H1 (cell line): Measurements from ENCODE around the gene AHSG. TPM values are rescaled to one million over a fixed set of nuclear protein-coding genes. Genes with fewer than 3 reads are reported as not detected.

Source experiments
- CTCF ChIA-PET: fragments of 300-600 bp; sonication (Branson Sonifier 250); formaldehyde crosslinking; loops from one replicate; lab custom pipeline; 2021; ENCODE audit not compliant: partially characterized antibody; lab: Charles Lee
- POLR2A ChIA-PET: fragments of 300-600 bp; sonication (Branson Sonifier 250); formaldehyde crosslinking; loops from one replicate; lab custom pipeline; 2021; ENCODE audit warnings: inconsistent platforms; ENCODE audit not compliant: partially characterized antibody; lab: Charles Lee
- DNase-seq, 2 experiments: peaks; one replicate each; pipeline versions ENCODE4 v3.0.0 to v3.0.0-alpha.2; 2010 to 2022; ENCODE audit warnings: low spot score in 2 of 2, low read depth in 1 of 2, mixed read lengths in 1 of 2
- FAIRE-seq: peaks from 2 replicates; lab custom pipeline; 2011; peaks lifted over from hg19 to GRCh38; lab: Jason Lieb, UNC
- H2AFZ ChIP-seq: 2 replicates; pipeline ENCODE4 v1.8.1; 2012; ENCODE audit warnings: low read length, inconsistent platforms
- H2AK5ac ChIP-seq: 2 replicates; pipeline ENCODE4 v1.6.1; 2013; ENCODE audit warnings: low read depth, low read length
- H2BK120ac ChIP-seq: replicated peaks from 2 replicates; pipeline ENCODE3; 2013; ENCODE audit warnings: low read depth, low read length, inconsistent platforms
- H2BK12ac ChIP-seq: 2 replicates; pipeline ENCODE4 v1.6.1; 2013; ENCODE audit warnings: low read depth, low read length
- H2BK15ac ChIP-seq: 2 replicates; pipeline ENCODE4 v1.6.1; 2013; ENCODE audit warnings: low read length
- H2BK20ac ChIP-seq: 2 replicates; pipeline ENCODE4 v1.6.1; 2013; ENCODE audit warnings: low read length
- H2BK5ac ChIP-seq: 2 replicates; pipeline ENCODE4 v1.6.1; 2013; ENCODE audit warnings: low read depth, low read length
- H3K14ac ChIP-seq: 2 replicates; pipeline ENCODE4 v1.6.1; 2013; ENCODE audit warnings: inconsistent platforms; ENCODE audit not compliant: insufficient read length
- H3K18ac ChIP-seq: 2 replicates; pipeline ENCODE4 v1.6.1; 2013; ENCODE audit warnings: low read length; ENCODE audit errors: extremely low read depth
- H3K23ac ChIP-seq: 2 replicates; pipeline ENCODE4 v1.6.1; 2013; ENCODE audit warnings: inconsistent platforms; ENCODE audit not compliant: insufficient read length
- H3K23me2 ChIP-seq: 2 replicates; pipeline ENCODE4 v1.6.1; 2013; ENCODE audit warnings: low read depth, low read length
- H3K27ac ChIP-seq: 2 replicates; pipeline ENCODE4 v1.6.1; 2011; ENCODE audit warnings: low read depth, low read length, inconsistent platforms
- H3K27me3 ChIP-seq, 4 experiments: replicated peaks in 1 of 4; 1 replicate in 1 of 4; 2 replicates in 3 of 4; pipeline versions ENCODE4 v1.6.1 to v1.8.1; 2011 to 2013; ENCODE audit warnings: low read length in 3 of 4, mild to moderate bottlenecking in 3 of 4, inconsistent platforms in 2 of 4, mixed read lengths in 2 of 4, moderate library complexity in 1 of 4; ENCODE audit not compliant: control insufficient read depth in 3 of 4, insufficient read depth in 3 of 4; ENCODE audit errors: extremely low read depth in 1 of 4
- H3K36me3 ChIP-seq, 4 experiments: 2 replicates each; pipeline versions ENCODE4 v1.6.1 to v1.8.1; 2011 to 2013; ENCODE audit warnings: mild to moderate bottlenecking in 4 of 4, low read length in 3 of 4, moderate library complexity in 2 of 4, control low read depth in 1 of 4, inconsistent platforms in 1 of 4; ENCODE audit not compliant: insufficient read depth in 4 of 4, control insufficient read depth in 2 of 4
- H3K4ac ChIP-seq: replicated peaks from 2 replicates; pipeline ENCODE3; 2013; ENCODE audit warnings: low read length, low read depth, mixed read lengths, inconsistent platforms; ENCODE audit not compliant: insufficient read length
- H3K4me1 ChIP-seq, 4 experiments: replicated peaks in 1 of 4; 1 replicate in 1 of 4; 2 replicates in 3 of 4; pipeline versions ENCODE4 v1.6.1 to v1.8.1; 2011 to 2013; ENCODE audit warnings: low read length in 3 of 4, inconsistent platforms in 2 of 4, mixed read lengths in 1 of 4; ENCODE audit not compliant: insufficient read depth in 4 of 4, control insufficient read depth in 3 of 4
- H3K4me2 ChIP-seq, 2 experiments: 2 replicates each; pipeline versions ENCODE4 v1.6.1 to v1.8.1; 2011 to 2013; ENCODE audit warnings: low read depth in 2 of 2, low read length in 2 of 2, control low read depth in 1 of 2, inconsistent platforms in 1 of 2, mild to moderate bottlenecking in 1 of 2; ENCODE audit not compliant: insufficient read depth in 1 of 2
- H3K4me3 ChIP-seq, 4 experiments: fragments of 200-600, 300-600 bp in 1 of 4; sonication (generic), shearing (Covaris generic), sonication (Bioruptor Twin) in 1 of 4; 2 replicates each; pipeline versions ENCODE4 v1.5.1 to v1.8.1; 2011 to 2016; ENCODE audit warnings: low read length in 4 of 4, low read depth in 3 of 4, control low read depth in 2 of 4, inconsistent platforms in 2 of 4, mild to moderate bottlenecking in 2 of 4, mixed read lengths in 1 of 4, moderate library complexity in 1 of 4; ENCODE audit not compliant: insufficient read depth in 2 of 4; ENCODE audit errors: extremely low read depth in 1 of 4
- H3K56ac ChIP-seq: replicated peaks from 2 replicates; pipeline ENCODE3; 2013; ENCODE audit warnings: low read depth, mild to moderate bottlenecking, mixed read lengths, low read length, inconsistent platforms; ENCODE audit not compliant: insufficient read length
- H3K79me1 ChIP-seq: 2 replicates; pipeline ENCODE4 v1.6.1; 2013; ENCODE audit warnings: low read depth, low read length, control low read depth
- H3K79me2 ChIP-seq, 2 experiments: 2 replicates each; pipeline versions ENCODE4 v1.6.1 to v1.8.1; 2012 to 2013; ENCODE audit warnings: low read length in 2 of 2, mild to moderate bottlenecking in 2 of 2, inconsistent platforms in 1 of 2; ENCODE audit not compliant: insufficient read depth in 2 of 2, control insufficient read depth in 1 of 2
- H3K9ac ChIP-seq, 4 experiments: replicated peaks in 1 of 4; 1 replicate in 1 of 4; 2 replicates in 3 of 4; pipeline versions ENCODE4 v1.6.1 to v1.8.1; 2011 to 2013; ENCODE audit warnings: low read depth in 3 of 4, low read length in 3 of 4, control low read depth in 2 of 4, mild to moderate bottlenecking in 2 of 4, moderate library complexity in 2 of 4, inconsistent platforms in 1 of 4; ENCODE audit errors: extremely low read depth in 1 of 4
- H3K9me3 ChIP-seq, 2 experiments: 2 replicates each; pipeline versions ENCODE4 v1.6.1 to v1.8.1; 2012 to 2013; ENCODE audit warnings: mild to moderate bottlenecking in 2 of 2, moderate library complexity in 2 of 2, control low read depth in 1 of 2, inconsistent platforms in 1 of 2, low read depth in 1 of 2, low read length in 1 of 2, mixed read lengths in 1 of 2; ENCODE audit not compliant: insufficient read depth in 2 of 2
- H4K20me1 ChIP-seq, 2 experiments: replicated peaks in 1 of 2; 2 replicates each; pipeline versions ENCODE3 to v1.8.1; 2011 to 2013; ENCODE audit warnings: inconsistent platforms in 2 of 2, low read length in 2 of 2, mild to moderate bottlenecking in 1 of 2; ENCODE audit not compliant: insufficient read depth in 2 of 2, control insufficient read depth in 1 of 2
- H4K5ac ChIP-seq: 2 replicates; pipeline ENCODE4 v1.6.1; 2013; ENCODE audit warnings: low read length, low read depth, mixed read lengths, inconsistent platforms; ENCODE audit not compliant: insufficient read length
- H4K8ac ChIP-seq: 2 replicates; pipeline ENCODE4 v1.8.0; 2013; ENCODE audit warnings: mild to moderate bottlenecking, moderate library complexity, low read length, inconsistent platforms; ENCODE audit not compliant: insufficient read depth; ENCODE audit errors: extremely low read depth
- H4K91ac ChIP-seq: replicated peaks from 2 replicates; pipeline ENCODE3; 2013; ENCODE audit warnings: low read length, mixed read lengths, inconsistent platforms; ENCODE audit not compliant: insufficient read length
- ATF3 ChIP-seq: IDR thresholded peaks from 2 replicates; pipeline ENCODE4 v1.6.1; 2011; ENCODE audit warnings: low read depth, mild to moderate bottlenecking, low read length; ENCODE audit not compliant: insufficient read depth
- BCL11A ChIP-seq, 2 experiments: IDR thresholded peaks; one replicate each; pipeline ENCODE4 v1.6.1; 2011; ENCODE audit warnings: low read depth in 2 of 2, low read length in 2 of 2, mild to moderate bottlenecking in 2 of 2
- CEBPB ChIP-seq: IDR thresholded peaks from 2 replicates; pipeline ENCODE4 v1.6.1; 2012; ENCODE audit warnings: low read depth, low read length
- CHD1 ChIP-seq: IDR thresholded peaks from 2 replicates; pipeline ENCODE4 v1.6.1; 2012; ENCODE audit warnings: low read depth, low read length, improper control_type of control experiment
- CHD2 ChIP-seq: IDR thresholded peaks from 2 replicates; pipeline ENCODE4 v1.6.1; 2012; ENCODE audit warnings: low read length, improper control_type of control experiment
- CTBP2 ChIP-seq: IDR thresholded peaks from 2 replicates; pipeline ENCODE4 v1.7.0; 2011; ENCODE audit warnings: borderline replicate concordance, mild to moderate bottlenecking, moderate library complexity, mixed read lengths, low read length; ENCODE audit not compliant: insufficient read depth, insufficient read length
- EP300 ChIP-seq, 2 experiments: IDR thresholded peaks; 1 replicate in 1 of 2; 2 replicates in 1 of 2; pipeline ENCODE4 v1.6.1; 2011 to 2012; ENCODE audit warnings: low read depth in 2 of 2, low read length in 2 of 2, mild to moderate bottlenecking in 2 of 2, borderline replicate concordance in 1 of 2, inconsistent platforms in 1 of 2, moderate library complexity in 1 of 2
- FOSL1 ChIP-seq: IDR thresholded peaks from 2 replicates; pipeline ENCODE4 v1.6.1; 2011; ENCODE audit warnings: mild to moderate bottlenecking, low read depth, low read length, moderate library complexity; ENCODE audit not compliant: insufficient read depth
- MAFK ChIP-seq: IDR thresholded peaks from 2 replicates; pipeline ENCODE4 v1.6.1; 2012; ENCODE audit warnings: low read depth, mild to moderate bottlenecking, improper control_type of control experiment, low read length
- NRF1 ChIP-seq: IDR thresholded peaks from 2 replicates; pipeline ENCODE4 v1.6.1; 2011; ENCODE audit warnings: mild to moderate bottlenecking, low read depth, low read length, improper control_type of control experiment
- PHF8 ChIP-seq: fragments of 200-600 bp; sonication (generic); conservative IDR thresholded peaks from 2 replicates; pipeline ENCODE4 v1.7.1; 2012; ENCODE audit warnings: low read depth, mild to moderate bottlenecking, inconsistent platforms, low read length, moderate library complexity
- SP2 ChIP-seq: IDR thresholded peaks from 2 replicates; pipeline ENCODE4 v1.6.1; 2012; ENCODE audit warnings: mild to moderate bottlenecking, low read length, inconsistent platforms
- TAF7 ChIP-seq: optimal IDR thresholded peaks from 2 replicates; pipeline ENCODE3; 2011; ENCODE audit warnings: low read depth, mild to moderate bottlenecking, inconsistent platforms, low read length, moderate library complexity, borderline replicate concordance
- ZNF274 ChIP-seq: IDR thresholded peaks from 2 replicates; pipeline ENCODE4 v1.7.0; 2012; ENCODE audit warnings: low read length, borderline replicate concordance; ENCODE audit errors: extremely low read depth
- WGBS, 2 experiments: shearing (Covaris generic) in 1 of 2; methylation state at CpG; one replicate each; pipeline versions ENCODE4 v1.1.6 to v1.1.7; 2013 to 2015; ENCODE audit warnings: low lambda C conversion rate in 2 of 2, mixed read lengths in 2 of 2, inconsistent platforms in 1 of 2, low coverage in 1 of 2, missing lambda C conversion rate in 1 of 2; ENCODE audit not compliant: insufficient replicate concordance in 2 of 2, insufficient coverage in 1 of 2, insufficient read length in 1 of 2; ENCODE audit errors: extremely low coverage in 1 of 2, missing lambda C conversion rate in 1 of 2; 5-methylcytosine and 5-hydroxymethylcytosine counted together
- polyA plus RNA-seq, 7 experiments: library from polyadenylated mRNA; depleted of rRNA in 3 of 7; stranded (reverse) in 5 of 7; unstranded in 2 of 7; fragments of >200 nt in 5 of 7; fragments of 200-250 nt in 2 of 7; gene quantifications; 1 replicate in 5 of 7; 2 replicates in 1 of 7; 4 replicates in 1 of 7; pipeline versions ENCODE4 v1.2.1 to v1.2.3, GENCODE V29; 2011 to 2013; ENCODE audit warnings: missing spikeins in 2 of 7, mixed read lengths in 2 of 7
- total RNA-seq: library from RNA; stranded (reverse); fragmentation: NEBNext Ultra II Directional; extraction: Animal tissue kit (Norgen Biotek cat#: 25700); gene quantifications from 2 replicates; pipeline ENCODE4 v1.2.1, GENCODE V29; 2021

AHSG gene
- total and polyA plus RNA-seq, 2 of the 8 experiments (the other 6 are each of a cell fraction or from before 2014, with no cell fraction given) = 0.68 to 0.78 TPM

GRCh38 chr3:186636536-186636935 lies 23.7 kb downstream of the AHSG start:
- H3K4me3 ChIP-seq = no peak overlapping the region
- H2BK120ac ChIP-seq = no peak overlapping the region
- no peaks in the 10 kb centered on the region for H3K79me2 ChIP-seq
- no peak overlapping the region for H3K14ac ChIP-seq
- no peak overlapping the region for H4K8ac ChIP-seq
- no peak overlapping the region for H3K56ac ChIP-seq
- no peak overlapping the region for H4K5ac ChIP-seq
- ChIA-PET POLR2A (interaction anchor here (1.3 to 2.0 kb wide), 2 partner anchors 19 to 147 kb away, joined by 3 to 11 read pairs; partner anchors contain the start of gene EIF4A2), CTCF (interaction anchor here (0.5 to 3.9 kb wide), 4 partner anchors 17 to 529 kb away, joined by 3 to 35 read pairs (median 5); partner anchors contain the start of gene AHSG)
- DNase-seq = no peak
- peaks cover 0 to 5% (median 2%) of the 10 kb centered on the region in 4 experiments; a peak in 3 of 7 replicates for H3K4me1 ChIP-seq
- FAIRE-seq = no peak
- no peak overlapping the region for H3K23ac ChIP-seq
- H2BK12ac ChIP-seq = no peak overlapping the region
- no peak overlapping the region for H2AK5ac ChIP-seq
- H2BK5ac ChIP-seq = no peak overlapping the region
- H3K9ac ChIP-seq = no peak overlapping the region
- H2BK20ac ChIP-seq = no peak overlapping the region
- H3K27me3 ChIP-seq = no peaks in the 10 kb centered on the region
- no peaks in the 10 kb centered on the region for H3K79me1 ChIP-seq
- no peak overlapping the region for H2AFZ ChIP-seq
- H3K27ac ChIP-seq = no peak overlapping the region
- no peaks in the 10 kb centered on the region for H3K9me3 ChIP-seq
- H3K4me2 ChIP-seq = no peak overlapping the region
- H3K36me3 ChIP-seq = no peaks in the 10 kb centered on the region
- H2BK15ac ChIP-seq = no peak overlapping the region
- no peak overlapping the region for H3K4ac ChIP-seq
- H4K20me1 ChIP-seq = no peaks in the 10 kb centered on the region
- no peak overlapping the region for H3K18ac ChIP-seq
- H4K91ac ChIP-seq = no peak overlapping the region
- 84% methylated on average over 7 of the region's 7 CpGs; no CpG with 5 or more reads in 1 of the 2 experiments for whole genome bisulfite sequencing, 2 experiments
- H3K23me2 ChIP-seq = peaks cover 1% of the 10 kb centered on the region; the same call in 1 of the 2 replicates
- no peak for TF ChIP-seq CHD1
- TF ChIP-seq ZNF274 = no peak
- no peak for TF ChIP-seq FOSL1
- no peak for TF ChIP-seq PHF8
- TF ChIP-seq BCL11A (IDR thresholded peaks at IDR 0.05; ENCODE audit: low read depth in 2 of 2, low read length in 2 of 2) = no peak
- TF ChIP-seq CTBP2 = no peak
- no peak for TF ChIP-seq ATF3
- no peak for TF ChIP-seq CEBPB
- no peak for TF ChIP-seq MAFK
- TF ChIP-seq TAF7 = no peak
- no peak for TF ChIP-seq NRF1
- TF ChIP-seq EP300 (IDR thresholded peaks at IDR 0.05; ENCODE audit: borderline replicate concordance in 1 of 2, low read depth in 2 of 2, low read length in 2 of 2) = no peak
- TF ChIP-seq CHD2 = no peak
- no peak for TF ChIP-seq SP2
